GM12873 (cell line): ENCODE results near the gene CATSPER3.

Experiments used
- CTCF ChIP-seq: IDR thresholded peaks from 2 replicates; pipeline ENCODE4 v1.5.1; 2012; ENCODE audit warnings: low read depth, mild to moderate bottlenecking, moderate library complexity, low read length, control low read depth; ENCODE audit not compliant: insufficient read depth; ENCODE audit errors: missing control alignments

CATSPER3 gene

DNA sequence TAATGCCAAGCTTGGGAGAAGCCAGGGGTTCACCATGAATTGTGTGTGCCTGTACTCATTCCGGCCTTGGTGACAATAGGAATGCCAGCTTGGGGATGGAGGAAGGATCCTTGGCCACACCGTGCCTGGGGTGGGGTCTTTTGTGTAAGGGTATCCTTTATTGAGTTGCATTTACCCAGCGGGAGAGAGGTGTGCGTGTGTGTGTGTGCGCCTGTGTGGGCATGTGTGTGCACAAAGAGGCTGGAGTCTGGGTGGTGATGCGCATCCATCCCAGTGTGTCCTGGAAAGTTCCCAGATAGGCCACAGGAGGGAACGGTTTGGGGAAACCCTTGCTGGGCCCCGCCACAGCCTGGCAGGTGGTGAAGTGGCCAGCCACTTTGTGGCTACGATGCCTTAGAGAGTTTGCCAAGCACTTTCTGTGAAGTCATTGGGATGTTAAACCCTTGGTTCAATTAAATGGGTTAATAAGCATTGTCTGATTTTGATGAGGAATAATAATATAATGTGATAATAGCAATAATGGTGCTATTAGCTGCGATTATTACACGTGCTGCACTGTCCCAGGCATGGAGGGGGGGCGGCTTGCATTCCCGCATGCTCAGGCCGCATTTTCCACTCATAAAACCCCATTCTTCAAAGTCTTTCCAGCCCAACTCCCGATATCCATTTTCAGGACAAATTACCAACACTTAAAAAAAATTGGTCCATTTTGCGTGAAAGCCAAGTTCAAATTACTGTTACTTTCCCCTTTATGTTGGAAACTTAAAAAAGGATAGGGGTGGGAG is 52.6 kb downstream of the CATSPER3 start:
- no peak for TF ChIP-seq CTCF

- TF ChIP-seq CTCF = no peak
These were observed 57.4 kb downstream of the CATSPER3 start for GRCh38 chr5:135024956-135025729.

DNA sequence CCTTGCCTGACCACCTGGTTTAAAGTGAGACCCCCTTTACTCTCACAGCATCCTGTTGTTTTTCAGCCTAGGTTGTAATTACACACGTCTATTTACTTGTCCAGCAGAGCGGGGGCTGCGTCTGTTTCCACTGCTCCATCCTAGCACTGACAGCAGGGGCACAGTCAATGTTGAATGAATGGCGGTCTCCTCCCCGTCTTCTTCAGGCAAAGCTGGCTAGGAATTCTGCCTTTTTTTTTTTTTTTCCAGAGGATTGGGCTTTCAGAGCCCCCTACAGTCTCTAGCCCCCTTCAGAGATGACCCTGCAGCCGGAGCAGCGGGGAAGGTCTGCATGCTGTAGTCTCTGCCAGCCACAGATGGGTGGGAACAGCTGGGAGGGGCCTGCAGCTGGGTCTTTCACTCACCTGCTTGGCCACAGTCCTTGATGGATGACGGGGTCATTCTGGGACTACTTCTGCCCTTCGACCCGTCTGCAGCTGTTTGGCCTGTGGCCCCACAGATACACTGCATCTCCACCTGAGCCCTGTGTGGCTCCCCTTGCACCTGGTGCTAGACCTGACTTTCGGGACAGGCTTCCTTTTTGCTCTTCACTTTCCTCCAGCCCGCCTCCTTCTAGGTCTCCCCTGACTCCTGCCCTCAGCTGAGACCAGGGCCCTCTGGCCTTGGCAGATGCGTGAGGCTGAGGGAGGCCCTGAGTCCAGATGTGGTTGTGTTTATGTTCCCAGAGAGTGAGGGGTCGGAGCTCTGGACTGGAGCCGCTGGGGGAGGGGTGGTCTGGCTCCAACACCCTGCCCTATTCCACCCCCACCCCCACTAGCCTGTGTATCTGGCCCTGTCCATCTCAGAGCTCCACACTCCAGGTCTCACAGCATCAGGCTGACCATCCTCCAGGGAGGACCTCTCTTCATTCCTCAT is 58.3 kb downstream of the CATSPER3 start:
- no peak for TF ChIP-seq CTCF

DNA sequence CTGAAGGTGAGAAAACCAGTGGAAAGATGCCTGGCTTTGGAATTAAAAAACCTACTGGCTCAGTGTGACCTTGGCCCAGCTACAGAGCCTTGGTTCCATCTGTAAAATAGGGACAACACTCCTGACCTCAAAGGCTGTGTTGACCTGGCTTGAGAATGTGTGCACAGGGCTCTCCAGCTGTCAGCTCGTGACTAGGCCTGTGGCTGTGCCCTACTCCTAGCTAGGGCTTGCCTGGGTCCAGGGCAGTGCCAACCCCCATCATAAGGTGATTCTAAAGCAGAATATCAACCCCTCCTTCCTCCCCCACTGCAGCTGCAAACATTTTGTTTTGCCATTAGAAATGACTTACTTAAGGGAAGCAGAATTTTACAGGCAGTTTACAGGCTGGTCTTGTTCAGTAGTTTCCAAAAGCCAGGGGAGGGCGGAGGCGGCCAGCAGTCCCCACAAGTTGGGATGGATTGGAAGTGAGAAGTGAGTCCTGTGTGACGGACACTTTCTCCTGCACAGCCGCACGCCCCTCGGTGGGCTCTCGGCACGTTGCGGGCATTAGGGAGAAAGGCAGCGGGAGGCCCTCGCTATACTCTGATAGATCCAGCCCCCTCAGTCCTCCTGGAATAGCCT is 59.0 kb downstream of the CATSPER3 start:
- TF ChIP-seq CTCF = no peak

- TF ChIP-seq CTCF = no peak
These were observed 59.6 kb downstream of the CATSPER3 start for GRCh38 chr5:135027266-135027696.

GRCh38 chr5:135027697-135028615 is 60.2 kb downstream of the CATSPER3 start:
- TF ChIP-seq CTCF = no peak
